Measurements from ENCODE around the gene TMEM117.

The TMEM117 gene

DNA sequence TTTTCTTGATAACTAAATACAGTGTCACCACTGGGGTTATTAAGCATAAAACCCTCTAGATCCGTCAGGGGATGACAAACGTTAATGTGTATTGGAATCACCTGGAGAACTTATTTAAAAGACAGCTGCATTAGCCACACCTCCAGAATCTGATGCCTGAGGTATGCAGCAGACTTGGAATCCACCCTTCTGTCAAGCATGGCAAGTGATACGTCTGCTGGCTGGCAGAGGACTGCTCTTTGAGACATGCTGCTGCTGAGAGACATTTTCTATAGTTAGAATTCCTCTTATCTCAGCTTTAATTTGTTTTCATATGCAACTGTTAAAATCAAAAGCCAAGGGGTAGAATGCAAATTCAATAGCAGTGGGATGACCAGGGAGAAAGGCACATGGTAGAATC is 544.0 kb downstream of the TMEM117 start:
- no peak for DNase-seq (ENCODE audit: low read depth)
- H3K4me3 ChIP-seq (ENCODE audit: low read depth, low read length): no peak overlapping the region
- no peak for TF ChIP-seq CTCF (IDR thresholded peaks at IDR 0.05; ENCODE audit: insufficient read depth, low read depth, low read length, missing control alignments)

GRCh38 chr12:44380861-44381260 is 545.0 kb downstream of the TMEM117 start:
- TF ChIP-seq CTCF (IDR thresholded peaks at IDR 0.05; ENCODE audit: insufficient read depth, low read depth, low read length, missing control alignments): no peak
- no peak overlapping the region for H3K4me3 ChIP-seq (ENCODE audit: low read depth, low read length)
- no peak for DNase-seq (ENCODE audit: low read depth)

GRCh38 chr12:44381341-44381740 is 545.5 kb downstream of the TMEM117 start:
- DNase-seq (ENCODE audit: low read depth): no peak

DNA sequence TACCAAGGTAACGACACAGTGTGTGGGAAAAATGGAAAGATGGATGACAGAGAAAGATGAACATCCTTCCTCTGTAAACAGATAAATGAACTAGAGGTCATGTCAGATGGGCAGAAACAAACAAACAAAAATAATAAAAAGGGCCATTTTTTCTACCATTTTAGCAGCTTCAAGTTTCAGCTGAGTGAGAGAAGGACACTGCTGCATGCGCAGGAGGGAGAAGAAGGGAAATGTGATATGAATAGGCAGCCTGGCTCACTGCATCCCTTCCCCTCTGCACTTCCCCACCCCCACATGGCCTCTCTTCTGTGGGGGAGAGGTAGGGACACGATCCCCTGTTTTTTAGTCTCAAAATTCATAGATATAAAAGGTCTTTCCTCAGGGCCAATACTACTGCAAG is 548.3 kb downstream of the TMEM117 start:
- DNase-seq (ENCODE audit: low read depth): no peak
- TF ChIP-seq CTCF (IDR thresholded peaks at IDR 0.05; ENCODE audit: insufficient read depth, low read depth, low read length, missing control alignments): no peak
- H3K4me3 ChIP-seq (ENCODE audit: low read depth, low read length): no peak overlapping the region

More at GRCh38 chr12:44381341-44381740, 545.5 kb downstream of the TMEM117 start:
- TF ChIP-seq CTCF (IDR thresholded peaks at IDR 0.05; ENCODE audit: insufficient read depth, low read depth, low read length, missing control alignments): no peak
- no peak overlapping the region for H3K4me3 ChIP-seq (ENCODE audit: low read depth, low read length)

GRCh38 chr12:44385964-44386363 is 550.1 kb downstream of the TMEM117 start:
- DNase-seq (ENCODE audit: low read depth): no peak
- TF ChIP-seq CTCF (IDR thresholded peaks at IDR 0.05; ENCODE audit: insufficient read depth, low read depth, low read length, missing control alignments): no peak
- no peak overlapping the region for H3K4me3 ChIP-seq (ENCODE audit: low read depth, low read length)

GRCh38 chr12:44387581-44387980 is 551.7 kb downstream of the TMEM117 start:
- no peak for TF ChIP-seq CTCF (IDR thresholded peaks at IDR 0.05; ENCODE audit: insufficient read depth, low read depth, low read length, missing control alignments)
- no peak overlapping the region for H3K4me3 ChIP-seq (ENCODE audit: low read depth, low read length)
- DNase-seq (ENCODE audit: low read depth): no peak

GRCh38 chr12:44389038-44389437 is 553.2 kb downstream of the TMEM117 start:
- no peak overlapping the region for H3K4me3 ChIP-seq (ENCODE audit: low read depth, low read length)
- no peak for DNase-seq (ENCODE audit: low read depth)
- TF ChIP-seq CTCF (IDR thresholded peaks at IDR 0.05; ENCODE audit: insufficient read depth, low read depth, low read length, missing control alignments): no peak

All from GM12865 (cell line).